HEK293 (cell line): ENCODE results near the gene KIR2DL4.

Experiments
- CTCF ChIA-PET: fragments of 350-600 bp; formaldehyde crosslinking; extraction: SDS; loops from one replicate; lab custom pipeline; 2021; ENCODE audit warnings: antibody characterized with exemption; lab: Yijun Ruan, JAX
- POLR2A ChIA-PET: fragments of 300-600 bp; formaldehyde crosslinking; extraction: SDS; loops from one replicate; lab custom pipeline; 2020; ENCODE audit warnings: antibody characterized with exemption, inconsistent platforms; lab: Yijun Ruan, JAX
- H3K27ac ChIP-seq: fragments of 200-500 bp; sonication (Bioruptor generic); 2 replicates; pipeline ENCODE4 v1.5.1; 2014; ENCODE audit warnings: low read depth, low read length, control low read depth, inconsistent platforms; ENCODE audit errors: extremely low read depth
- H3K36me3 ChIP-seq, 2 experiments: fragments of 200-500 bp in 1 of 2; sonication (Bioruptor generic) in 1 of 2; 1 replicate in 1 of 2; 2 replicates in 1 of 2; pipeline ENCODE4 v1.5.1; 2014 to 2017; ENCODE audit warnings: inconsistent platforms in 2 of 2, low read length in 2 of 2; ENCODE audit not compliant: control insufficient read depth in 2 of 2, insufficient read depth in 1 of 2
- H3K4me1 ChIP-seq: fragments of 200-500 bp; sonication (Bioruptor generic); 2 replicates; pipeline ENCODE4 v1.5.1; 2014; ENCODE audit warnings: mild to moderate bottlenecking, low read length, inconsistent platforms; ENCODE audit not compliant: control insufficient read depth, insufficient read depth
- H3K4me3 ChIP-seq: 2 replicates; pipeline ENCODE4 v1.5.1; 2011; ENCODE audit warnings: low read depth, mild to moderate bottlenecking, control low read depth, low read length, moderate library complexity
- H3K9me3 ChIP-seq: fragments of 200-500 bp; sonication (Bioruptor generic); 2 replicates; pipeline ENCODE4 v1.5.1; 2014; ENCODE audit warnings: low read depth, low read length, inconsistent platforms; ENCODE audit not compliant: control insufficient read depth, insufficient read depth
- EGR2 ChIP-seq: fragments of 450-650 bp; formaldehyde crosslinking; IDR thresholded peaks from 2 replicates; pipeline ENCODE4 v1.5.1; 2016; ENCODE audit warnings: low read depth, missing biosample characterization, missing genetic modification characterization
- KLF8 ChIP-seq: fragments of 450-650 bp; formaldehyde crosslinking; IDR thresholded peaks from 2 replicates; pipeline ENCODE4 v1.5.1; 2016; ENCODE audit warnings: missing biosample characterization, missing genetic modification characterization
- MZF1 ChIP-seq: fragments of 450-650 bp; formaldehyde crosslinking; IDR thresholded peaks from 2 replicates; pipeline ENCODE4 v1.5.1; 2017; ENCODE audit warnings: missing biosample characterization, missing genetic modification characterization, borderline replicate concordance
- WT1 ChIP-seq: fragments of 450-650 bp; formaldehyde crosslinking; IDR thresholded peaks from 2 replicates; pipeline ENCODE4 v1.5.1; 2016; ENCODE audit warnings: missing biosample characterization, missing genetic modification characterization
- YY1 ChIP-seq: fragments of 450-650 bp; formaldehyde crosslinking; IDR thresholded peaks from 2 replicates; pipeline ENCODE4 v1.5.1; 2018; ENCODE audit warnings: missing biosample characterization, missing genetic modification characterization
- ZBTB1 ChIP-seq: fragments of 450-650 bp; formaldehyde crosslinking; IDR thresholded peaks from 2 replicates; pipeline ENCODE4 v1.5.1; 2016; ENCODE audit warnings: missing biosample characterization, missing genetic modification characterization
- ZBTB17 ChIP-seq: fragments of 450-650 bp; formaldehyde crosslinking; IDR thresholded peaks from 2 replicates; pipeline ENCODE4 v1.5.1; 2016; ENCODE audit warnings: missing biosample characterization, missing genetic modification characterization
- ZBTB21 ChIP-seq: fragments of 450-650 bp; formaldehyde crosslinking; IDR thresholded peaks from 2 replicates; pipeline ENCODE4 v1.5.1; 2017; ENCODE audit warnings: missing biosample characterization, missing genetic modification characterization
- ZNF114 ChIP-seq: fragments of 450-650 bp; formaldehyde crosslinking; IDR thresholded peaks from 2 replicates; pipeline ENCODE4 v1.5.0; 2017; ENCODE audit warnings: missing biosample characterization, missing genetic modification characterization
- ZNF138 ChIP-seq: fragments of 450-650 bp; formaldehyde crosslinking; IDR thresholded peaks from 2 replicates; pipeline ENCODE4 v1.5.1; 2016; ENCODE audit warnings: missing biosample characterization, missing genetic modification characterization, borderline replicate concordance
- ZNF184 ChIP-seq: fragments of 450-650 bp; IDR thresholded peaks from 2 replicates; pipeline ENCODE4 v1.5.1; 2018; ENCODE audit warnings: missing biosample characterization, mild to moderate bottlenecking, missing genetic modification characterization
- ZNF19 ChIP-seq: fragments of 450-650 bp; formaldehyde crosslinking; IDR thresholded peaks from 2 replicates; pipeline ENCODE4; 2016; ENCODE audit warnings: missing biosample characterization, missing genetic modification characterization, low read depth
- ZNF2 ChIP-seq: fragments of 450-650 bp; formaldehyde crosslinking; IDR thresholded peaks from 2 replicates; pipeline ENCODE4 v1.5.1; 2016; ENCODE audit warnings: missing biosample characterization, missing genetic modification characterization
- ZNF221 ChIP-seq: fragments of 450-650 bp; formaldehyde crosslinking; IDR thresholded peaks from 2 replicates; pipeline ENCODE4 v1.5.1; 2017; ENCODE audit warnings: missing biosample characterization, missing genetic modification characterization, borderline replicate concordance
- ZNF394 ChIP-seq: fragments of 450-650 bp; formaldehyde crosslinking; IDR thresholded peaks from 2 replicates; pipeline ENCODE4 v1.5.1; 2016; ENCODE audit warnings: missing biosample characterization, missing genetic modification characterization, mild to moderate bottlenecking, moderate library complexity, borderline replicate concordance
- ZNF514 ChIP-seq: fragments of 450-650 bp; formaldehyde crosslinking; IDR thresholded peaks from 2 replicates; pipeline ENCODE4 v1.5.1; 2016; ENCODE audit warnings: missing biosample characterization, missing genetic modification characterization
- ZNF654 ChIP-seq: fragments of 450-650 bp; formaldehyde crosslinking; IDR thresholded peaks from 2 replicates; pipeline ENCODE4 v1.5.1; 2016; ENCODE audit warnings: low read depth, missing biosample characterization, missing genetic modification characterization
- ZNF658 ChIP-seq: fragments of 450-650 bp; formaldehyde crosslinking; IDR thresholded peaks from 2 replicates; pipeline ENCODE4; 2016; ENCODE audit warnings: missing biosample characterization, missing genetic modification characterization
- ZSCAN23 ChIP-seq: fragments of 450-650 bp; formaldehyde crosslinking; IDR thresholded peaks from 2 replicates; pipeline ENCODE4 v1.5.1; 2016; ENCODE audit warnings: missing biosample characterization, missing genetic modification characterization
- ZXDB ChIP-seq: fragments of 450-650 bp; formaldehyde crosslinking; IDR thresholded peaks from 2 replicates; pipeline ENCODE4 v1.5.1; 2016; ENCODE audit warnings: missing biosample characterization, missing genetic modification characterization
- TF ChIP-seq, protein P1 (sequence below): fragments of 450-650 bp; formaldehyde crosslinking; IDR thresholded peaks from 2 replicates; pipeline ENCODE4 v1.5.1; 2017; ENCODE audit warnings: missing biosample characterization, missing genetic modification characterization
- TF ChIP-seq, protein P2 (sequence below): fragments of 450-650 bp; formaldehyde crosslinking; IDR thresholded peaks from 2 replicates; pipeline ENCODE4 v1.5.1; 2016; ENCODE audit warnings: missing biosample characterization, missing genetic modification characterization, low read depth
- TF ChIP-seq, protein P3 (sequence below): fragments of 450-650 bp; formaldehyde crosslinking; IDR thresholded peaks from 2 replicates; pipeline ENCODE4 v1.5.1; 2017; ENCODE audit warnings: missing biosample characterization, missing genetic modification characterization
- TF ChIP-seq, protein P4 (sequence below): fragments of 450-650 bp; formaldehyde crosslinking; IDR thresholded peaks from 2 replicates; pipeline ENCODE4 v1.5.1; 2016; ENCODE audit warnings: missing biosample characterization, missing genetic modification characterization
- TF ChIP-seq, protein P5 (sequence below): fragments of 450-650 bp; formaldehyde crosslinking; IDR thresholded peaks from 2 replicates; pipeline ENCODE4 v1.5.1; 2016; ENCODE audit warnings: missing biosample characterization, missing genetic modification characterization

The KIR2DL4 gene

DNA sequence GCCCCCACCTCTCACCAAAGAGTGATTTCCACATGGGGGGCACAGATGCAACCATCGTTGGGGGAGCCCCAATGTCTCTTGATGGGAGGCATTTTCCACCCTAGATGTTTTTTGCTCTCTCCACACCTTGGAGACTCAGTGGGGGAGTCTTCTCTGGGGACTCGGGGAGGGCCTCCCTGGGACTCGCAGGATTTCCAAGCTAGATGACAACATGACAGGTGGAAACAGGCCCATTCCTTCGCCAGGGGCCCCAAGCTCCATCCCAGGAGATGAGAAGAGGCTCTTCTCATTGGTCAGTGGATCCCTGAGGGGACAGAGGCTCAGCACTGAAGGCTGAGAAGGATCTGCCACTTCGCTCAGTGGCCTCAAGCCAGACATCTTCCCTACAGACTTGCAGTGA, 12.7 kb upstream of the KIR2DL4 start:
- H3K9me3 ChIP-seq: no peaks in the 10 kb centered on the region
- no peak overlapping the region for H3K27ac ChIP-seq
- H3K4me1 ChIP-seq: no peaks in the 10 kb centered on the region
- no peaks in the 10 kb centered on the region for H3K36me3 ChIP-seq
- TF ChIP-seq ZNF184 (tag by site-specific recombination) (no peak), ZNF2 (tag by site-specific recombination) (no peak), ZNF114 (no peak), MZF1 (tag by site-specific recombination) (no peak), EGR2 (tag by site-specific recombination) (no peak)
- TF ChIP-seq, protein P1, sequence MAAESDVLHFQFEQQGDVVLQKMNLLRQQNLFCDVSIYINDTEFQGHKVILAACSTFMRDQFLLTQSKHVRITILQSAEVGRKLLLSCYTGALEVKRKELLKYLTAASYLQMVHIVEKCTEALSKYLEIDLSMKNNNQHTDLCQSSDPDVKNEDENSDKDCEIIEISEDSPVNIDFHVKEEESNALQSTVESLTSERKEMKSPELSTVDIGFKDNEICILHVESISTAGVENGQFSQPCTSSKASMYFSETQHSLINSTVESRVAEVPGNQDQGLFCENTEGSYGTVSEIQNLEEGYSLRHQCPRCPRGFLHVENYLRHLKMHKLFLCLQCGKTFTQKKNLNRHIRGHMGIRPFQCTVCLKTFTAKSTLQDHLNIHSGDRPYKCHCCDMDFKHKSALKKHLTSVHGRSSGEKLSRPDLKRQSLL (tag by site-specific recombination): no peak
- H3K4me3 ChIP-seq: no peak overlapping the region
- POLR2A ChIA-PET: no interaction called here
- CTCF ChIA-PET: no interaction called here

DNA sequence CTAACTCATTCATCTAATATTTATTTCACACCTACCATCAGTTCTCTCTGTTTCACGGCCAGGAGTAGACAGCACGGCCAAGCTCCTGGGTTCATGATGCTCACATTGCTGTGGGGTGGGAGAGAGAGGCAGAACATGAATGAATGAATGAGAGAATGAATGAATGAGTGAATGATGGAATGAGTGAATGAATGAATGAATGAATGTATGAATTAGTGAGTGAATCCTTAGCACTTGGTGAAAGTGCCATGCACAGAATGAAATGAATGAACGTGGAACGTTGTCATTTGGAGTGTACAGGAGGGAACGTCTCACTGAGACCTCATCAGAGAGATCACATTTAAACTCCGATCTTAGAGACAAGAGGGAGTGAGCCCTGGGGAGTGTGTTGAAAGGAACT, 11.9 kb upstream of the KIR2DL4 start:
- Histone ChIP-seq H3K4me1 (no peaks in the 10 kb centered on the region), H3K9me3 (no peaks in the 10 kb centered on the region), H3K4me3 (no peak overlapping the region)
- TF ChIP-seq ZNF19 (tag by site-specific recombination) (no peak), ZNF394 (no peak), ZNF658 (tag by site-specific recombination) (no peak), WT1 (tag by site-specific recombination) (no peak), ZXDB (tag by site-specific recombination) (no peak), YY1 (tag by site-specific recombination) (no peak), ZSCAN23 (tag by site-specific recombination) (no peak), ZNF654 (no peak), ZBTB1 (tag by site-specific recombination) (no peak), ZNF514 (tag by site-specific recombination) (no peak)
- TF ChIP-seq, protein P2, sequence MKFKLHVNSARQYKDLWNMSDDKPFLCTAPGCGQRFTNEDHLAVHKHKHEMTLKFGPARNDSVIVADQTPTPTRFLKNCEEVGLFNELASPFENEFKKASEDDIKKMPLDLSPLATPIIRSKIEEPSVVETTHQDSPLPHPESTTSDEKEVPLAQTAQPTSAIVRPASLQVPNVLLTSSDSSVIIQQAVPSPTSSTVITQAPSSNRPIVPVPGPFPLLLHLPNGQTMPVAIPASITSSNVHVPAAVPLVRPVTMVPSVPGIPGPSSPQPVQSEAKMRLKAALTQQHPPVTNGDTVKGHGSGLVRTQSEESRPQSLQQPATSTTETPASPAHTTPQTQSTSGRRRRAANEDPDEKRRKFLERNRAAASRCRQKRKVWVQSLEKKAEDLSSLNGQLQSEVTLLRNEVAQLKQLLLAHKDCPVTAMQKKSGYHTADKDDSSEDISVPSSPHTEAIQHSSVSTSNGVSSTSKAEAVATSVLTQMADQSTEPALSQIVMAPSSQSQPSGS (tag by site-specific recombination): no peak
- TF ChIP-seq, all 188 proteins: peak for 0
- ChIA-PET POLR2A (no interaction called here), CTCF (no interaction called here)
- Histone ChIP-seq H3K27ac (no peak overlapping the region), H3K36me3 (no peaks in the 10 kb centered on the region)

DNA sequence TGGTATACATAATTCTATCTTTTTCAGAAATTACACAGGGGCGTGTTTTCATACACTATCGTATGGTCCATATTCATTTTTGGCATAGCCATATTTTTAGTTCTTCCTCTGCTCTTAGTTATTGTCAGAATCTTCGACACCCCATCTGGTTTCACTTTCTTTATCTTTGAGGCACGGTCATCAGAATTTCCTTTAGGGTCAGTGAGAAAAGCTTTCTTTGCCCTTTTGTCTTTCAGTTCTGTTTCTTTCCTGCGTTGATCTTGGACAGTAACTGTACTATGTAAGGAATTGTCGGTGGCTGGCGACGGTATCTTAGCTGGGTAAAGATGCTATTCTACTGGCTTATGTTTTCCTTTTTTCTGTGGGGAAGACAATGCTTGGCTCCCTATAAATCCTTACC, 10.6 kb upstream of the KIR2DL4 start:
- TF ChIP-seq, protein P3, sequence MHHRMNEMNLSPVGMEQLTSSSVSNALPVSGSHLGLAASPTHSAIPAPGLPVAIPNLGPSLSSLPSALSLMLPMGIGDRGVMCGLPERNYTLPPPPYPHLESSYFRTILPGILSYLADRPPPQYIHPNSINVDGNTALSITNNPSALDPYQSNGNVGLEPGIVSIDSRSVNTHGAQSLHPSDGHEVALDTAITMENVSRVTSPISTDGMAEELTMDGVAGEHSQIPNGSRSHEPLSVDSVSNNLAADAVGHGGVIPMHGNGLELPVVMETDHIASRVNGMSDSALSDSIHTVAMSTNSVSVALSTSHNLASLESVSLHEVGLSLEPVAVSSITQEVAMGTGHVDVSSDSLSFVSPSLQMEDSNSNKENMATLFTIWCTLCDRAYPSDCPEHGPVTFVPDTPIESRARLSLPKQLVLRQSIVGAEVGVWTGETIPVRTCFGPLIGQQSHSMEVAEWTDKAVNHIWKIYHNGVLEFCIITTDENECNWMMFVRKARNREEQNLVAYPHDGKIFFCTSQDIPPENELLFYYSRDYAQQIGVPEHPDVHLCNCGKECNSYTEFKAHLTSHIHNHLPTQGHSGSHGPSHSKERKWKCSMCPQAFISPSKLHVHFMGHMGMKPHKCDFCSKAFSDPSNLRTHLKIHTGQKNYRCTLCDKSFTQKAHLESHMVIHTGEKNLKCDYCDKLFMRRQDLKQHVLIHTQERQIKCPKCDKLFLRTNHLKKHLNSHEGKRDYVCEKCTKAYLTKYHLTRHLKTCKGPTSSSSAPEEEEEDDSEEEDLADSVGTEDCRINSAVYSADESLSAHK (tag by site-specific recombination): no peak
- TF ChIP-seq ZNF221 (tag by site-specific recombination) (no peak), ZBTB21 (tag by site-specific recombination) (no peak), KLF8 (tag by site-specific recombination) (no peak), ZBTB17 (tag by site-specific recombination) (no peak), ZNF138 (no peak), ZNF658 (tag by site-specific recombination) (no peak)
- TF ChIP-seq, protein P4, sequence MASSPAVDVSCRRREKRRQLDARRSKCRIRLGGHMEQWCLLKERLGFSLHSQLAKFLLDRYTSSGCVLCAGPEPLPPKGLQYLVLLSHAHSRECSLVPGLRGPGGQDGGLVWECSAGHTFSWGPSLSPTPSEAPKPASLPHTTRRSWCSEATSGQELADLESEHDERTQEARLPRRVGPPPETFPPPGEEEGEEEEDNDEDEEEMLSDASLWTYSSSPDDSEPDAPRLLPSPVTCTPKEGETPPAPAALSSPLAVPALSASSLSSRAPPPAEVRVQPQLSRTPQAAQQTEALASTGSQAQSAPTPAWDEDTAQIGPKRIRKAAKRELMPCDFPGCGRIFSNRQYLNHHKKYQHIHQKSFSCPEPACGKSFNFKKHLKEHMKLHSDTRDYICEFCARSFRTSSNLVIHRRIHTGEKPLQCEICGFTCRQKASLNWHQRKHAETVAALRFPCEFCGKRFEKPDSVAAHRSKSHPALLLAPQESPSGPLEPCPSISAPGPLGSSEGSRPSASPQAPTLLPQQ (tag by site-specific recombination): no peak
- TF ChIP-seq, protein P5, sequence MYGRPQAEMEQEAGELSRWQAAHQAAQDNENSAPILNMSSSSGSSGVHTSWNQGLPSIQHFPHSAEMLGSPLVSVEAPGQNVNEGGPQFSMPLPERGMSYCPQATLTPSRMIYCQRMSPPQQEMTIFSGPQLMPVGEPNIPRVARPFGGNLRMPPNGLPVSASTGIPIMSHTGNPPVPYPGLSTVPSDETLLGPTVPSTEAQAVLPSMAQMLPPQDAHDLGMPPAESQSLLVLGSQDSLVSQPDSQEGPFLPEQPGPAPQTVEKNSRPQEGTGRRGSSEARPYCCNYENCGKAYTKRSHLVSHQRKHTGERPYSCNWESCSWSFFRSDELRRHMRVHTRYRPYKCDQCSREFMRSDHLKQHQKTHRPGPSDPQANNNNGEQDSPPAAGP (tag by site-specific recombination): no peak
- no peaks in the 10 kb centered on the region for H3K9me3 ChIP-seq
- CTCF ChIA-PET: no interaction called here
- H3K27ac ChIP-seq: no peak overlapping the region
- H3K4me1 ChIP-seq: no peaks in the 10 kb centered on the region
- H3K4me3 ChIP-seq: no peak overlapping the region
- POLR2A ChIA-PET: no interaction called here
- no peaks in the 10 kb centered on the region for H3K36me3 ChIP-seq
